HEK293 (cell line): ENCODE results near the gene PTPRK.

Experiments used
- BCL6B ChIP-seq: fragments of 450-650 bp; formaldehyde crosslinking; IDR thresholded peaks from 2 replicates; pipeline ENCODE4 v1.5.1; 2017; ENCODE audit warnings: missing biosample characterization, missing genetic modification characterization
- CTCF ChIP-seq: fragments of 450-650 bp; formaldehyde crosslinking; IDR thresholded peaks from 2 replicates; pipeline ENCODE4 v1.5.1; 2016; ENCODE audit warnings: missing biosample characterization, missing genetic modification characterization
- KLF10 ChIP-seq: fragments of 450-650 bp; IDR thresholded peaks from 2 replicates; pipeline ENCODE4 v1.5.1; 2018; ENCODE audit warnings: missing biosample characterization, mild to moderate bottlenecking, missing genetic modification characterization
- RBAK ChIP-seq: fragments of 450-650 bp; formaldehyde crosslinking; IDR thresholded peaks from 2 replicates; pipeline ENCODE4 v1.5.1; 2016; ENCODE audit warnings: missing biosample characterization, missing genetic modification characterization
- SP3 ChIP-seq: fragments of 450-650 bp; formaldehyde crosslinking; IDR thresholded peaks from 2 replicates; pipeline ENCODE4 v1.5.1; 2016; ENCODE audit warnings: missing biosample characterization, missing genetic modification characterization
- TSHZ1 ChIP-seq: fragments of 450-650 bp; formaldehyde crosslinking; IDR thresholded peaks from 2 replicates; pipeline ENCODE4 v1.5.1; 2016; ENCODE audit warnings: missing biosample characterization, missing genetic modification characterization, borderline replicate concordance
- ZBTB44 ChIP-seq: fragments of 450-650 bp; IDR thresholded peaks from 2 replicates; pipeline ENCODE4 v1.5.1; 2018; ENCODE audit warnings: missing biosample characterization, mild to moderate bottlenecking, missing genetic modification characterization
- ZBTB7A ChIP-seq: fragments of 450-650 bp; formaldehyde crosslinking; IDR thresholded peaks from 2 replicates; pipeline ENCODE4 v1.5.1; 2016; ENCODE audit warnings: low read depth, missing biosample characterization, missing genetic modification characterization
- ZNF175 ChIP-seq: fragments of 450-650 bp; formaldehyde crosslinking; IDR thresholded peaks from 2 replicates; pipeline ENCODE4 v1.5.1; 2016; ENCODE audit warnings: missing biosample characterization, missing genetic modification characterization
- ZNF24 ChIP-seq: fragments of 450-650 bp; formaldehyde crosslinking; IDR thresholded peaks from 2 replicates; pipeline ENCODE4 v1.5.1; 2016; ENCODE audit warnings: missing biosample characterization, missing genetic modification characterization
- ZNF521 ChIP-seq: fragments of 450-650 bp; formaldehyde crosslinking; IDR thresholded peaks from 2 replicates; pipeline ENCODE4 v1.5.1; 2017; ENCODE audit warnings: missing biosample characterization, mild to moderate bottlenecking, missing genetic modification characterization
- ZNF610 ChIP-seq: fragments of 450-650 bp; formaldehyde crosslinking; IDR thresholded peaks from 2 replicates; pipeline ENCODE4 v1.5.1; 2016; ENCODE audit warnings: missing biosample characterization, missing genetic modification characterization, borderline replicate concordance
- ZNF776 ChIP-seq: fragments of 450-650 bp; formaldehyde crosslinking; IDR thresholded peaks from 2 replicates; pipeline ENCODE4 v1.5.0; 2017; ENCODE audit warnings: missing biosample characterization, missing genetic modification characterization, borderline replicate concordance
- ZSCAN18 ChIP-seq: fragments of 450-650 bp; formaldehyde crosslinking; IDR thresholded peaks from 2 replicates; pipeline ENCODE4 v1.5.1; 2016; ENCODE audit warnings: missing biosample characterization, missing genetic modification characterization

GRCh38 chr6:128491100-128491581 lies 29.3 kb downstream of the PTPRK start:
- no peak for TF ChIP-seq ZBTB7A (tag by site-specific recombination)
- TF ChIP-seq RBAK (tag by site-specific recombination), result no peak
- no peak for TF ChIP-seq ZNF521 (tag by site-specific recombination)
- no peak for TF ChIP-seq CTCF
- TF ChIP-seq KLF10 (tag by site-specific recombination), result no peak
- TF ChIP-seq TSHZ1 (tag by site-specific recombination), result no peak
- no peak for TF ChIP-seq ZNF610 (tag by site-specific recombination)
- TF ChIP-seq ZSCAN18 (tag by site-specific recombination), result no peak
- no peak for TF ChIP-seq ZNF175
- TF ChIP-seq ZNF776 (tag by site-specific recombination), result no peak
- TF ChIP-seq ZBTB44 (tag by site-specific recombination), result no peak
- TF ChIP-seq BCL6B (tag by site-specific recombination), result no peak
- TF ChIP-seq ZNF24 (tag by site-specific recombination), result no peak
- no peak for TF ChIP-seq SP3
